Nasal cavity respiratory epithelium epithelial cell of viscerocranial mucosa (primary cell): ENCODE data around the gene KRTAP12-4. TPM values are rescaled to one million over a fixed set of nuclear protein-coding genes. Genes with fewer than 3 reads are reported as not detected.

Experiments
- total RNA-seq: library from RNA; depleted of rRNA; stranded (reverse); fragments of >200 nt; gene quantifications from 2 replicates; pipeline ENCODE4 v1.2.3, GENCODE V29; 2014

KRTAP12-4 gene
- not detected in 2 replicates for total RNA-seq

GRCh38 chr21:44654576-44655175, at the start of gene KRTAP12-4:
TSS of gene KRTAP12-4 (minus strand) at chr21:44654659. CDS start at chr21:44654614, 45 bp downstream.

GRCh38 chr21:44697172-44697810, 42.8 kb upstream of the KRTAP12-4 start, which contains the start of gene KRTAP10-12:
TSS of gene KRTAP10-12 (plus strand) at chr21:44697172. CDS start at chr21:44697202, 30 bp downstream.

GRCh38 chr21:44681861-44682579, 27.6 kb upstream of the KRTAP12-4 start, which contains the start of gene KRTAP12-1:
TSS of gene KRTAP12-1 (minus strand) at chr21:44682163. CDS start at chr21:44682123, 40 bp downstream.

GRCh38 chr21:44666401-44667320, 12.2 kb upstream of the KRTAP12-4 start, which contains the start of gene KRTAP12-2:
TSS of gene KRTAP12-2 (minus strand) at chr21:44666927. CDS start at chr21:44666886, 41 bp downstream.

GRCh38 chr21:44657635-44658540, 3.4 kb upstream of the KRTAP12-4 start, which contains the start of gene KRTAP12-3:
TSS of gene KRTAP12-3 (plus strand) at chr21:44657932. CDS start at chr21:44657980, 48 bp downstream.

GRCh38 chr21:44646366-44647221, 7.9 kb downstream of the KRTAP12-4 start, which contains the start of gene KRTAP10-11:
TSS of gene KRTAP10-11 (plus strand) at chr21:44646414. CDS start at chr21:44646459, 45 bp downstream.

GRCh38 chr21:44637018-44637850, 17.2 kb downstream of the KRTAP12-4 start, which contains the start of gene KRTAP10-10:
TSS of gene KRTAP10-10 (plus strand) at chr21:44637356. CDS start at chr21:44637418, 62 bp downstream.

GRCh38 chr21:44626673-44627143, 27.8 kb downstream of the KRTAP12-4 start, which contains the start of gene KRTAP10-9:
TSS of gene KRTAP10-9 (plus strand) at chr21:44627093. CDS start at chr21:44627172, 79 bp downstream.

GRCh38 chr21:44612029-44612486, 42.4 kb downstream of the KRTAP12-4 start, which contains the start of gene KRTAP10-8:
TSS of gene KRTAP10-8 (plus strand) at chr21:44612079. CDS start at chr21:44612101, 22 bp downstream.

Other genes starting within 250 kb of the KRTAP12-4 start
- 0.34 and 1.4 TPM in 2 replicates for gene LRRC3, start 199.1 kb downstream of the KRTAP12-4 start, total RNA-seq
- gene KRTAP10-1, start 114.5 kb downstream of the KRTAP12-4 start, total RNA-seq = not detected in 2 replicates
- not detected in 2 replicates for gene KRTAP10-2, start 103.2 kb downstream of the KRTAP12-4 start, total RNA-seq
- gene KRTAP10-3, start 95.9 kb downstream of the KRTAP12-4 start, total RNA-seq = not detected in 2 replicates
- not detected in 2 replicates for gene KRTAP10-4, start 80.9 kb downstream of the KRTAP12-4 start, total RNA-seq
- not detected in 2 replicates for gene KRTAP10-5, start 74.1 kb downstream of the KRTAP12-4 start, total RNA-seq
- gene KRTAP10-6, start 62.2 kb downstream of the KRTAP12-4 start, total RNA-seq = not detected in 2 replicates
- not detected in 2 replicates for gene KRTAP10-7, start 54.1 kb downstream of the KRTAP12-4 start, total RNA-seq
- gene KRTAP10-8, start 42.6 kb downstream of the KRTAP12-4 start, total RNA-seq = not detected in 2 replicates
- not detected in 2 replicates for gene KRTAP10-9, start 27.6 kb downstream of the KRTAP12-4 start, total RNA-seq
- not detected in 2 replicates for gene KRTAP10-10, start 17.3 kb downstream of the KRTAP12-4 start, total RNA-seq
- gene KRTAP10-11, start 8.2 kb downstream of the KRTAP12-4 start, total RNA-seq = not detected in 2 replicates
- not detected in 2 replicates for gene KRTAP12-3, start 3.3 kb upstream of the KRTAP12-4 start, total RNA-seq
- not detected in 2 replicates for gene KRTAP12-2, start 12.3 kb upstream of the KRTAP12-4 start, total RNA-seq
- not detected in 2 replicates for gene KRTAP12-1, start 27.5 kb upstream of the KRTAP12-4 start, total RNA-seq
- gene KRTAP10-12, start 42.5 kb upstream of the KRTAP12-4 start, total RNA-seq = not detected in 2 replicates
- not detected in 2 replicates for gene TSPEAR, start 56.9 kb upstream of the KRTAP12-4 start, total RNA-seq
- 80.3 and 124 TPM in 2 replicates for gene UBE2G2, start 147.2 kb upstream of the KRTAP12-4 start, total RNA-seq
- 81.4 and 116 TPM in 2 replicates for gene SUMO3, start 163.4 kb upstream of the KRTAP12-4 start, total RNA-seq
- 156 and 164 TPM in 2 replicates for gene PTTG1IP, start 219.0 kb upstream of the KRTAP12-4 start, total RNA-seq